Left renal pelvis (tissue), 4 donors: ENCODE measurements around the gene PUS1. TPM values are rescaled to one million over a fixed set of nuclear protein-coding genes. Genes with fewer than 3 reads are reported as not detected.
A peak's percentile ranks its signal among the peaks of the same experiment; 100 is the strongest.
"Not testable (repeated sequence)": the region's sequence is repeated elsewhere in the genome, so short reads cannot be mapped to it uniquely, and the experiment has no call there.

Experiments used
- DNase-seq, 4 donors: peaks; one replicate each; pipeline ENCODE4 v3.0.0-alpha.2; 2013; ENCODE audit warnings: low read depth in 4 of 4, low spot score in 3 of 4
- polyA plus RNA-seq, 4 donors: library from polyadenylated mRNA; unstranded; fragments of 120-200 nt; gene quantifications; one replicate each; pipeline ENCODE4 v1.2.1, GENCODE V29; 2013; ENCODE audit not compliant: insufficient read length in 4 of 4

Gene PUS1
- polyA plus RNA-seq, 4 donors, result 9.4 to 24.6 (median 13.3) TPM

DNA sequence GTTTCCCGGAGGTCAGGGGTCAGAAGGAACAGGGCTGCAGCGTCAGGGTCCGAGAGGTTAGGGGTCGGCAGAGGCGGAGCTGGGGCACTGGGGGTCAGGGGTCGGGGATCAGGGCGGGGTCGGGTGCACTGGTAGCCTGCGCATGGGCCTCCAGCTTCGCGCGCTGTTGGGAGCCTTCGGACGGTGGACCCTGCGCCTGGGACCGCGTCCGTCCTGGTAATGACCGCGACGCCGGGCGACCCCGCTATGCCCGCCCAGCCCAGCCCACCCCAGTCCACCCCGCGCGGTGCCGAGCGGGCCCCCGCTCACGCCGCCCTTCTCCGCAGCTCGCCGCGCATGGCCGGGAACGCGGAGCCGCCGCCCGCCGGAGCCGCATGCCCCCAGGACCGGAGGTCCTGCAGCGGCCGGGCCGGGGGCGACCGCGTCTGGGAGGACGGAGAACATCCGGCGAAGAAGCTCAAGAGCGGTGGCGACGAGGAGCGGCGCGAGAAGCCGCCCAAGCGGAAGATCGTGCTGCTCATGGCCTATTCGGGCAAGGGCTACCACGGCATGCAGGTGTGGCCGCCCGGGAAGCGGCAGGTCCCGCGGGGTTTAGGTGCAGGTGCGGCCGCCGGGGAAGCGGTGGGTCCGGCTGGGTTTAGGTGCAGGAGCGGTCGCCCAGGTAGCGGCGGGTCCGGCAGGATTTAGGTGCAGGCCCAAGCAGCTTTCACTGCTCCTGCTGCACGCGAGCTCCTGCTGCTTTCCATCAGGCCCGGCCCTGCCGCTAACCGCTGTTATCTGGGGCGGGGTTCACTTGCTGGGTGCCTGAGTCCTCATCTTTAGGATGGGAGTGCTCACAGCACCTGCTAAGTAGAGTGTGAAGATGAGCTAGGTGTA, 743 bp downstream of the PUS1 start:
- no peak for DNase-seq

DNA sequence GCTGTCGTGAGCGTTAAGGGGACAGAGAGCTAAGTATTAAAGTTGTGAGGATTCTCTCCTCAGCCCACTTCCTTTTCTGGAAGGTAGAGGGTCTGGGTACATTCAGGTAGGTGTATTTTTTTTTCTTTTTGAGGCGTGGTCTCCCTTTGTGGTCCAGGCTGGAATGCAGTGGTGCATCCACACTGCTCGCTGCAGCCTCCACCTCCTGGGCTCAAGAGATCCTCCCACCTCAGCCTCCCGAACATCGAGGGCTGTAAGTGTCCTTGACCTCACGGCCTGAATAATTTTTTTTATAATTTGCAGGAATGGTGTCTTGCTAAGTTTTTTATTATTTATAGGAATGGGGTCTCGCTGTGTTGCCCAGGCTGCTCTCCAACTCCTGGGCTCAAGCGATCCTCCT, 1.4 kb downstream of the PUS1 start:
- no peak for DNase-seq

DNA sequence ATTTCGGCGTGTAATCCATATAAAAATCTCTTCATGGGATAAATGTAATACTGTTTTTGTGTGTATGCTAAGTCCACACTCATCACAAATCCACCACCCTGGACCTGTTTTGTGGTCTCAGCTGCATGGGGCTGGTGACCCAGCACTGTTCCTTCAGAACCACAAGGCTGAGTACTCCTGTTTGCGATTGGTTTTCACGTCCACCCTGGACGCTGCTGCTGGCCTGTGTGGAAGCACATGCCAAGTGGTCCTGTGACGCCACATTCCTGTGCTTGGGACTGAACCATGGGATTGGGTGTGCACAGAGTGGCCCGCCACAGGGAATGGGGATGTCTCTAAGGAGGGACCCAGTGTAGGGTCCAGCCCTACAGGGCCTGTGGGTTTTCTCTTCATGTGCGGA, 4.3 kb downstream of the PUS1 start:
- DNase-seq, result no peak

DNA sequence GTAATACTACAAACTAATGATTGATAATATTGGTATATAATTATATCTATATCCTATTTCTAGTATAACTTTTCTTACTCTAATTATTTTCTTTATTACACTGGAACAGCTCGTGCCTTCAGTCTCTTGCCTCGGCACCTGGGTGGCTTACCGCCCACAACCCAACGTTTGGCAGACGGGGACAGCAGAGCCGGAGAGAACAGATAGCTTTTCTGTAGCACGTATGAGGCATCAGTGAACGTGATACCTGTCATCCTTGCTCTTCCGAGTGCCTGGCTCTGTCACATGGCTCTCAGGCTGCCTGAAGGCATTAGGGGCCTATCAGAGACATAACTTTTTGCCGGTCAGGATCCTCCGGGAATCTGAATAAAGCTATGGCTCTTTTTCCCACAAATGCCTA, 5.5 kb downstream of the PUS1 start:
- no peak for DNase-seq

DNA sequence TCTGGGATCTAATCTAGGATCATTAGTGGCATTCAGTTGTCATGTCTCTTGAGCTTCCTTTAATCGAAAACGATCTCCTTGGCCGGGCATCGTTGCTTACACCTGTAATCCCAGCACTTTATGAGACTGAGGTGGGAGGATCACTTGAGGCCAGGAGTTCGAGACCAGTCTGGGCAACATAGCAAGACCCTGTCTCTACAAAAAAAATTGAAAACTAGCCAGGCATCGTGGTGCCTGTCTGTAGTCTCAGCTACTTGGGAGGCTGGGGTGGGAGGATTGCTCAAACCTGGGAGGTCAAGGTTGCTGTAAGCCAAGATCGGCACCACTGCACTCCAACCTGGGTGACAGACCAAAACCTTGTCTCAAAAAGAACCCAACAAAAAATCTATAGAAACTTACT, 9.0 kb downstream of the PUS1 start:
- no peak for DNase-seq

DNA sequence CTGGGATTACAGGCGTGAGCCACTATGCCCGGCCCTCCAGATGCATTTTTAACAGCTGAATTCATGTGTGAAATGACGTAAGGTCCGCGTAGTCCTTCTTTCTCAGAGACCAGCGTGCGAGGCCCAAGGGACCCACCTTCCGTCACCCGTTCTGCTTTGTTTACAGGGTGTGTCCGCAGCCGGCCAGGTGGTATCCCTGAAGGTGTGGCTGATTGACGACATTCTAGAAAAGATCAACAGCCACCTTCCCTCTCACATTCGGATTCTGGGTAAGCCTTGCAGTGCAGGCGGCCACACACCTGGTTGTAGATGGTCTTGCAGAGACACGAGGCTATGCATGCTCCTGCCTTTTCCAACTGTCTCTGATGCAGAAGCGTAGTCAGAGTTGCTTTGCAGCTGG, 9.9 kb downstream of the PUS1 start:
- DNase-seq, result no peak

DNA sequence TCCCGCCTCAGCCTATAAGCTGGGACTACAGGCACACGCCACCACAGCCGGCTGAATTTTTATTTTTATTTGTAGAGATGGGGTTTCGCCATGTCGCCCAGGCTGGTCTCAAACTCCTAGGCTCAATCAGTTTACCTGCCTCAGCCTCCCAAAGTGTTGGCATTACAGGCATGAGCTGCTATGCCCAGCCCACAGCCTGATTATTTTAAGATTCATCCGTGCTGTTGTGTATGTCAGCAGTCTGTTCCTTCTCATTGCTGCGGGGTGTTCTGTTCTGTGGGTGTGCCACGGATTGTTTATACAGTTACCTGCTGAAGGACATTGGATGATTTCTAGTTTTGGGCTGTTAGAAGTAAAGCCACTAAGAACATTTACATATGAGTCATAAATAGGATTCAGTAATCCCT, 11.1 kb downstream of the PUS1 start:
- DNase-seq, result no peak

DNA sequence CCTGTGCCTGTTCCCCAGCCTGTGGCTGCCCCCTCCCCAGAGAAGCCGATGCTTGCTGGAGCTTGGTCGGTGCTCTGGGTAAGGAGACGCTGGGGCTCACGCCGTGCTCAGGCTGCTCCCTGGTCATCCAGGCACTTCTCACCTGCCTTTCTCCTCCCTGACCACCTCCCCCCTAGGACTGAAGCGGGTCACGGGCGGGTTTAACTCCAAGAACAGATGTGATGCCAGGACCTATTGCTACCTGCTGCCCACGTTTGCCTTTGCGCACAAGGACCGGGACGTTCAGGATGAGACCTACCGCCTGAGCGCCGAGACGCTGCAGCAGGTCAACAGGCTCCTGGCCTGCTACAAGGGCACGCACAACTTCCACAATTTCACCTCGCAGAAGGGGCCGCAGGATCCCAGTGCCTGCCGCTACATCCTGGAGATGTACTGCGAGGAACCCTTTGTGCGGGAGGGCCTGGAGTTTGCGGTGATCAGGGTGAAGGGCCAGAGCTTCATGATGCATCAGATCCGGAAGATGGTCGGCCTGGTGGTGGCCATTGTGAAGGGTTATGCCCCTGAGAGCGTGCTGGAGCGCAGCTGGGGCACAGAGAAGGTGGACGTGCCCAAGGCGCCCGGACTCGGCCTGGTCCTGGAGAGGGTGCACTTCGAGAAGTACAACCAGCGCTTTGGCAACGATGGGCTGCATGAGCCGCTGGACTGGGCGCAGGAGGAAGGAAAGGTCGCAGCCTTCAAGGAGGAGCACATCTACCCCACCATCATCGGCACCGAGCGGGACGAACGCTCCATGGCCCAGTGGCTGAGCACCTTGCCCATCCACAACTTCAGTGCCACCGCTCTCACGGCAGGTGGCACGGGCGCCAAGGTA, 12.3 kb downstream of the PUS1 start:
- DNase-seq, result no peak

DNA sequence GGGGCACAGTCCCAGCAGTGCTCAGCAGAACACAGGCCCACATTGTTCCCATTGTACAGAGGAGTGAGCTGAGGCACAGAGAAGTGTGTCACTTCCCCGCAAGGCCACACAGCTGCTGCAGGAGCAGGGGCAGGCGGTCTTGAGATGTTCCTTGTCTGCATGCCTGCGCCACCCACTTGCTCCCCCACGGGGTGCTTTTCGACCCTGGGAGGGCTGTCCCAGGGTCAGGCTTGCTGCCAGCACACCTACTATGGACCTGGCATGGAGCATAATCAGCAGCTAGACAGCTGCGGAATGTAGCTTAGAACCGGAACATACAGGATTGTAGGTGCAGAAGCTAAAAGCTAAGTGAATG, 12.9 kb downstream of the PUS1 start:
- DNase-seq, result no peak

DNA sequence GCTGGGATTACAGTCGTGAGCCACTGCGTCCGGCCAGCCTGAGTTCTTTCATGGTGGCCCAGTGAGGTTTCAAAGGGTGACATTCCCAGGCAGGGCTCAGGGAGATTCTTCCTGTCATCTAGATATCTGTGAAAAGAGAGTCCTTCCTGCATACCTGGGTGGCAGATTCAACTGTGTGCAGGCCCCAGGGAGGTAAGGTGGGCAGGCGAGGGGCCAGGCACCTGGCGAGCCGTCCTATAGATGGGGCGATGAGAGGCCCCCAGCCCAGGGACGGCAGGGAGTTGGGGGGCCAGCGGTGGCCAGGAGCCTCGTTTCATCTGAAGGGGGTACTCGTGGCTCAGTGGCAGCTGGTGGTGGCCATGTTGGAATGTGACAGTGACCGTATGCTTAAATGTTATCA, 13.6 kb downstream of the PUS1 start:
- DNase-seq, result no peak

DNA sequence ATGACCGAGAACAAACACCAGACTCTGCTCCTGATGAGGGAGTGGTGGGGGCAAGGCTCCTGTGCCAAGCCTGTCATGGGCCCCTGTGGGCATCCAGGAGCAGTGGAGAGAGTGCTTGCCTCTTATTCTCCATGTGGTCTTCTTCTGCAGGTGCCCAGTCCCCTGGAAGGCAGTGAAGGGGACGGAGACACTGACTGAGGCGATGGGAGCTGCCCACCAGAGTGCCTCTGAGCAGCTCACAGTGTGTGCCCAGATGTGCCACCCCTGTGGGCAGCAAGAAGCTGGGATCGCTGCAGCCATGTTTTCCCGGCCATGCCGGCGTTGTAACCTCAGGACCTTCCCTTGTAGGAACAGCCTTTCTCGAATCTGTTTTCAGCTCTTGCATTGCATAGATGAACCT, 14.3 kb downstream of the PUS1 start:
- DNase-seq, result no peak

DNA sequence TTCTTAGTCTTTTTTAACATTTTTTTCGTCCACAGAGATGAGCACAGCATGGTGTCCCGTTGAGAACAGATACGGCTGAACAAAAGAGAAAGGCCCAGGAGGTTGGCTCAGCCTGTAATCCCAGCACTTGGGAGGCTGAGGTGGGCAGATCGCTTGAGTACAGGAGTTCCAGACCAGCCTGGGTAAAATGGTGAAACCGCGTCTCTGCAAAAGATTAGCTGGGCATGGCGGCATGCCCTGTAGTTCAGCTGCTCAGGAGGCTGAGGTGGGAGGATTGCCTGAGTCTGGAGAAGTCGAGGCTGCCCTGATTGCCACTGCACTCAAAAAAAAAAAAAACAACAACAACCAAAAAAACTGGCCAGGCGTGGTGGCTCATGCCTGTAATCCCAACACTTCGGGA, 14.8 kb downstream of the PUS1 start:
- DNase-seq, result no peak

DNA sequence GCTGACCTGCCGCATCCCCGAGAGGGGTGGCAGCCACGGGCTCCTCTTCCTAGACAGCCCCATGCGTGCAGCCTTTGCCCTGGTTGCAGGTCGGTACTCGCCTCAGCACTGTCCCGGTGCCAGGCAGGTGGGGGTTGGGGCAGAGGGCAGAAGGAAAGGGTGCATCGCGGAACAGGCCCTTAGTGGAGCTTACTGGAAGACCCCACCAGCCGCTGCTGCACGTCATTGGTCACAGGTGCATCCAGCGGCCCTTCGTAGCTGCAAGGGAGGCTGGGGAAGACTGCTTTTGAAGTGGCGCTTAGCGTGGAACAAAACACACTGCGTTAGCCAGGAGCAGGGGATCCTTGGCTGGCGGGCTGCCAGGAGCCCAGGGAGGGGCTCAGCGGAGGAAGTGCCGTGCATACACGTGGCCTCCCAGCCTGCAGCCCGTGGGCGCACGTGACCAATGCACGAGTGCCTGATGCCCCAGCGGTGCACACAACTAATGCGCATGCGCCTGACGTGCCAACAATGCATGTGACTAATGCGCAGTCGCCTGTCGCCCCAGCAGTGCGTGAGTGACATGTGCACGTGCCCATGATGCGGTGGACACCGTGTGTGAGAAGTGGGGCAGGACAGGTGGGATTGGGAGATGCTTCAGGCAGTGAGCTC, 15.7 kb downstream of the PUS1 start:
- no peak for DNase-seq

DNA sequence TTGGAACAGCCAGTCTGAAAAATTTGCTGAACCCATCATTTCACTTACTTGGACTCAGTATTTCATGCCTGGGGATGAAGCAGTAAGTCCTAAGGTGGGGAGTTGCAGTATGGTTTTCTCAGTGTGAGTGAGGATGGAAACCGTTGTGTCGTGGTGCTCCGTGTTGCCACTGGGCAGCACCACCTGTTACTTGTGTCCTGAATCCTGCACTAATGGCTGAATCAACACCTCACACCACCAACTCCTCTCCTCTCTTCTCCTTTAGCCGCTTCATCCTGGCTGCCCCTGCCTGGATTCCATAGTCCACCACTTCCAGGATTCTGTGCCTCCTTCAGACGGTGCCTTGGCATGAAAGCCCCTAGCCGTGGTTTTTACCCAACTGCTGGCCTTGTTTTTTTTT, 17.7 kb downstream of the PUS1 start:
- no peak for DNase-seq

DNA sequence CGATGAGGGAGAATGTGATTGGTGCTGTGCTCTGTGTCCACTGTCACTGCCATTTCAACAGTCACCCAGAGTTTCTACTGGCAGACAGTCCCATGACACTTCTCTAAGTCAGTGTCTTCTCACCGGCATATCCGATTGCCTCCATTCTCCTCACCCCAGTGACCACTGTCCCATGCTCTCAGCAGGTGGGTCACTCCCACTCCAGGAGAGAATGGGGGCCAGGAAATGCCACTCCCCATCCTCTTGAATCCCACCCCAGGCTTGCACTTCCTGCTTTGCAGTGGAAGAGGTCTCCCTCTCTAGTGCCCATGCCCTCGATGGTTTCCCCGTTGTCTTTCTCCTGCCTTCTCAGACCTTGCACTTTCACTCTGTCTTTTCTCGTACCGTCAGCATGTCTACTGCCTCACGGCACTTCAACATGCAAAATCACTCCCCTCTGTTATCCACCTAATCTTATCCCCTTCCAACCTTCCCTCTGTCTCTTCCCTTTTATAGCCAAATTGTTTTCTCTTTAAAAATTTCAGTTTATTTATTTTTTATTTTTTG, 18.5 kb downstream of the PUS1 start:
- DNase-seq, result no peak

DNA sequence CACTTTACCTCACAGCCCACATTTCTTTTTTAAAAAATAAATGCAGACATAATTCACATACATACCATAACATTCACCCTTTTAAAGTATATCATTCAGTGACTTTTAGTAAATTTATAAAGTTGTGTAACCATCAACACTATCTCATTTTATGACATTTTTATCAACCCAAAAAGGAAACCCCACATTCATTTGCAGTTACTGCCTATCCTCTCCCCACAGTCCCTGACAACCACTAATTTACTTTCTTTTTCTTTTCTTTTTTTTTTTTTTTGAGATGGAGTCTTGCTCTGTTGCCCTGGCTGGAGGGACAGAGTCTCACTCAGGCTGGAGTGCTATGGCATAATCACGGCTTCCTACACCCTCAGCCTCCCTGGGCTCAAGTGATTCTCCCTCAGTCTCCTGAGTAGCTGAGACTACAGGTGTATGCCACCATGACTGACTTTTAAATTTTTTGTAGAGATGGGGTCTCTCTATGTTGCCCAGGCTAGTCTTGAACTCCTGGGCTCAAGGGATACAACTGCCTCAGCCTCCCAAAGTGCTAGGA, 19.2 kb downstream of the PUS1 start:
- DNase-seq, result no peak

DNA sequence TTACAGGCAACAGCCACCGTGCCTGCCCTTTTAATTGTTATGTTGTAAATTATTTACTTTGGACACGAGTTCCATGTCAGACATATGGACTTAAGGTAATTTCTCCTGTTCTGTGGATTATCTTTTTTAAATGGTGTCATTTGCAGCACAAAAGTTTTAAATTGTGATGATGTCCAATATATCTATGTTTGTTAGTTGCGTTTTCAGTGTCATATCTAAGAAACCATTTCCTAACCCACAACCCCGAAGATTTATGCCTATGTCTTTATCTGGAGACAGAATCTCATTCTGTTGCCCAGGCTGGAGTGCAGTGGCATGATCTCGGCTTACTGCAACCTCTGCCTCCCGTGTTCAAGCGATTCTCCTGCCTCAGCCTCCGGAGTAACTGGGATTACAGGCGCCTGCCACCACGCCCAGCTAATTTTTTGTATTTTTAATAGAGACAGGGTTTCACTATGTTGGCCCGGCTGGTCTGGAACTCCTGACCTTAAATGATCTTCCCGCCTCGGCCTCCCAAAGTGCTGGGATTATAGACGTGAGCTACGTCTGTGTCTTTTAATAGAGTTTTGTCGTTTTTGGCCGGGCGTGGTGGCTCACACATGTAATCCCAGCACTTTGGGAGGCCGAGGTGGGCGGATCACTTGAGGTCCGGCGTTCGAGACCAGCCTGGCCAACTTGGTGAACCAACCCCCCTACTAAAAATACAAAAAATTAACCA, 19.8 kb downstream of the PUS1 start:
- not testable (repeated sequence) for DNase-seq

DNA sequence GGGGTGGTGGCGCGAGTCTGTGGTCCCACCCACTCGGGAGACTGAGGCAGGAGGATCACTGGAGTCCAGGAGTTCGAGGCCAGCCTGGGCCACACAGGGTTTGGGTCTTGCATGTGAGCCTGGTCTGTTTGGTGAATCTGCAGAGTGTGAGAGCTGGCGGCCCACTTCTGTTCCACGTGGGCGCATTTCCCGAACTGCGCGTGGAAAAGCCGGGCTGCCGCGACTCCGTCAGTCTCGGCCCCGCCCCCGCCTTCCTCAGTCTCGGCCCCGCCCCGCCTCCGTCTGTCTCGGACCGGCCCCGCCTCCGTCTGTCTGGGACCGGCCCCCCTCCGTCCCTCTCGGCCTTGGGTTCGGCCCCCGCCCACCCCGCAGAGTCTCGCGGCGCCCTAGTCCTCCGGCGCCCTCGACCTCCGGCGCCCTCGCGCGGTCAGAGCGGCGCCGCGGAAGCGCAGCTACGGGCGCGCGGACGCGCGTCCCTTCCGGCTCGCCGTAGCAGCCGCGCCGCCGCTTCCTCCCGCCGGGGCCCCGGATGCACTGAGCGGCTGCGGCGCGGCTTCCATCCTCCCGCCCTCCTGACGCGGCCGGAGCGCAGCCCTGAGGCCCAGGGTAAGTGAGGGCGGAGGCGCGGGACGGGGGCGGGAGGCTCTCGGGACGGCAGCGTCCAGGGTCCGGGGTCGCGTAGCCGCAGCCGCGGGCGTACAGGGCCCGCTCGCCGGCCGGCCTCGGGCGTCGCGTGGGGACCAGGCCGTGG, 20.5 kb downstream of the PUS1 start, which contains the start of gene EP400:
Gene EP400 (plus strand): TSS at position 512 of the 751 bp plus-strand sequence. CDS start 10,678 bp downstream, outside the sequence.
- DNase-seq, result peak; percentile 74 to 85 (median 82)

DNA sequence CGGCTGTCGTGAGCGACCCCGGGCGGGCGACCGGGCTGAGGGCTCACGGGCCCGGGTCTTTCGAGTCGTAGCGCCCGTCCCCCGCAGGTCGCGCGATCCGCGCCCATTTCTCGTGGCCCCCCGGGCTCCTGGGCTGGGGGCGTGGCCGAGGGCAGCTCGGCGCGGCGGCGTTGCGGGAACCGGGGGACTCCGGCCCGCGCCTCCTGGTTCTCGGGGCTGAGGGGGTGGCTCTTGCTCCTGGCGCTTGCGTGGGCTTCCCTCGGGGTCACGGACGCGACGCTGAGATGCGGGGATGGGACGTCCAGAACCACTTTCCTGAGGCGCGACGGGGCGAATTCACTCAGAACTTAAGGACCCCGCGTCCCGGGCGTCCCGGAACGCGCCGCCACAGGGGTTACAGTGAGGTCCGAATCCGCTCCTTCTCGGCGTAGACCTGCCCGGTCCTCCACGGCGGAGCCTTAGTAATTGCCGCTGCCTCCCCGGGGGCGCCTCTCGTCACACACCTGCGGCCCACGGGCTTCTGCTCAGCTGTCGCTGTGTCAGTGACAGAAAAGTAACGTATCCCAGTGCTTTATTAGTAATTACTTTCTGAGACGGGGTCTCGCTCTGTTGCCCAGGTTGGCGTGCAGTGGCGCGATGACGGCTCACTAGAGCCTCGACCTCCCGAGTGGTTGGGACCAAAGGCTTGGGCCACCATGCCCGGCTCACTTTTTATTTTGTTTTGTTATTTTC, 21.3 kb downstream of the PUS1 start:
- no peak for DNase-seq
